KOPT-K1 (cell line): ENCODE data around the gene ZDHHC6.
"Not testable (repeated sequence)": the region's sequence is repeated elsewhere in the genome, so short reads cannot be mapped to it uniquely, and the experiment has no call there.

Source experiments
- H3K27ac ChIP-seq: fragments of 200-600 bp; sonication (generic); 2 replicates; pipeline ENCODE4 v1.5.1; 2016; ENCODE audit warnings: antibody characterized with exemption, mild to moderate bottlenecking, low read depth, low read length; ENCODE audit not compliant: poor library complexity, severe bottlenecking
- H3K36me3 ChIP-seq: fragments of 200-600 bp; sonication (generic); 2 replicates; pipeline ENCODE4 v1.5.1; 2017; ENCODE audit warnings: antibody characterized with exemption, mild to moderate bottlenecking, low read length, moderate library complexity; ENCODE audit not compliant: insufficient read depth
- H3K9me3 ChIP-seq: fragments of 200-600 bp; sonication (generic); 2 replicates; pipeline ENCODE4 v1.5.1; 2017; ENCODE audit warnings: antibody characterized with exemption, low read length, mild to moderate bottlenecking; ENCODE audit not compliant: insufficient read depth, poor library complexity, severe bottlenecking

ZDHHC6 gene

DNA sequence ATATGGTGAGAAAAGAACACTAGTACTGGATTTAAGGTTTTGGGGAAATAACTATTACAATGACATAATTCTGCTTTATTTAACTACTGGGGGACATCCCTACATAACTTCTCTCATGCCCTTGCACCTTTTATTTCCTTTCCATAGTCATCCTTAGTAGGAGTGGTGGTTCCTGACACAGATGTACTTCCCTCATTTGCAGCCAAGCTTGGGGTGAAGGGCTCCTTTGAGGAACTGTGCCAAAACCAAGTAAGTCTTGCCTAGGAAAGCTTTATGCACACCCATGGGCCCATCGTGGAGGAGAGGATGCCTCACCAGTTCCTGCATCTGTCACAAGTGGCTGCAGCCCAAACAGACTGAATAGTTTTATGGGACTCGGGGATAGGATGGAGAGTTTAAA, 20.6 kb downstream of the ZDHHC6 start:
- H3K27ac ChIP-seq, result no peak overlapping the region
- H3K36me3 ChIP-seq, result peaks cover 94% of the 10 kb centered on the region
- no peaks in the 10 kb centered on the region for H3K9me3 ChIP-seq

- peaks cover 87% of the 10 kb centered on the region for H3K36me3 ChIP-seq
- no peaks in the 10 kb centered on the region for H3K9me3 ChIP-seq
- H3K27ac ChIP-seq, result no peak overlapping the region
Measured at GRCh38 chr10:112424651-112425050, 22.1 kb downstream of the ZDHHC6 start.

- Histone ChIP-seq H3K27ac (no peak overlapping the region), H3K9me3 (no peaks in the 10 kb centered on the region), H3K36me3 (peaks cover 84% of the 10 kb centered on the region)
Measured at GRCh38 chr10:112421731-112422130, 25.0 kb downstream of the ZDHHC6 start.

GRCh38 chr10:112412696-112413095, 34.0 kb downstream of the ZDHHC6 start:
- H3K9me3 ChIP-seq, result no peaks in the 10 kb centered on the region
- no peak overlapping the region for H3K27ac ChIP-seq
- H3K36me3 ChIP-seq, result peaks cover 94% of the 10 kb centered on the region

GRCh38 chr10:112409755-112410154, 37.0 kb downstream of the ZDHHC6 start:
- Histone ChIP-seq H3K9me3 (no peaks in the 10 kb centered on the region), H3K27ac (no peak overlapping the region), H3K36me3 (peaks cover 95% of the 10 kb centered on the region)

DNA sequence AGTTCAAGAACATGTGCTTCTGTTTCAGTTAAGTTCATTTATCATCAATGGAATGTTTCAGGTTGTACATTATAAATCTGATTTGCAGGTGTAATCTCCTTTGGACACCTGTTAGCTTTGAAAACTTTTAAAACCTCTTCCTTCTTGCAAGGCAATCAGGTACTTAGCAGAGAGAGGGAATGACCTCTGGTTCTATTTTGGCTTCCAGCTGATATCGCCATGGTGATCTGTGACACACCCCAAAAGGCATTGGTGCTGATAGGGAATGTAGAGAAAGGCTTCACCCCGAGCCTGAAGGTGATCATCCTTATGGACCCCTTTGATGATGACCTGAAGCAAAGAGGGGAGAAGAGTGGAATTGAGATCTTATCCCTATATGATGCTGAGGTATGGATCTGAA, 37.4 kb downstream of the ZDHHC6 start:
- Histone ChIP-seq H3K27ac (no peak overlapping the region), H3K36me3 (peaks cover 95% of the 10 kb centered on the region), H3K9me3 (no peaks in the 10 kb centered on the region)

- H3K9me3 ChIP-seq, result no peaks in the 10 kb centered on the region
- no peak overlapping the region for H3K27ac ChIP-seq
- peaks cover 98% of the 10 kb centered on the region for H3K36me3 ChIP-seq
Measured at GRCh38 chr10:112407696-112408095, 39.0 kb downstream of the ZDHHC6 start.

- not testable (repeated sequence) for H3K27ac ChIP-seq
- H3K36me3 ChIP-seq, result peaks cover 98% of the 10 kb centered on the region
Measured at GRCh38 chr10:112406806-112407205, 39.9 kb downstream of the ZDHHC6 start.

DNA sequence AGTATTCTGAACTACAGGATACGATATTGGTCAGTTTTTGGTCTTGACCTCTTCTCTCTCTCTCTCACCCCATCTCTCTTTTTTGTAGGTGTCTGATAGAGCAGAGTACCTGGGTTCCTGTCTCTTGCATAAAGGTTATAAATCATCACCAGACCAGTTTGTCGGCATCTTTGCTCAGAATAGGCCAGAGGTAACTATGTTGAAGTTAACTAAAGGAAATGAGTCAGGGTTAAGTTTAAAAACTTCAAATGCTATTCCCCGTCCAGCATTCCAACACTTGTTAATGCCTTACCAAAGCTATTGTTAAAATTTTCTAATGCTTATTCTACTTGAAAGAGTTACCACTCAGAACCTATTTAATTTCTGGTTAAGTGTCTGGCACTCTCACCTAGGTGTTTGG, 42.1 kb downstream of the ZDHHC6 start:
- H3K27ac ChIP-seq, result no peak overlapping the region
- H3K9me3 ChIP-seq, result no peaks in the 10 kb centered on the region
- peaks cover 89% of the 10 kb centered on the region for H3K36me3 ChIP-seq

More at GRCh38 chr10:112406806-112407205, 39.9 kb downstream of the ZDHHC6 start:
- H3K9me3 ChIP-seq, result not testable (repeated sequence)

DNA sequence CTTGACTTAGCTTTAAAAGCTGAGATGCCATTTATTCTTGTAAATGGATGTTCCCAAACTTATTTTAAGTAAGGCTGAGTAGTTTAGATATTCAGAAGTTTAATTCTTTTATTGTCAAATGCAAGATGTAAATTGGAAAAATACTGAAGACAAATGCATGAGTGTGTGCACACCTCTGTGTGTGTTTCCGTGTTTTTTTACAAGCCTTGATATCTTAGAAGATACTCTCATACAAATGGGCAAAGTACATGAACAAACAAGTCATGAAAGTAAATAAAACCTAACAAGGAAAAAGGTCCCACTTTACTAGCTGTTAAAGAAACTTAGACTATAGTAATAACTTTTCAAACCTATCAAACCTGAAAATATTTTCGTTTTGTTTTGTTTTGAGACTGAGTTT, 43.8 kb downstream of the ZDHHC6 start:
- H3K36me3 ChIP-seq, result peaks cover 85% of the 10 kb centered on the region
- H3K27ac ChIP-seq, result no peak overlapping the region
- no peaks in the 10 kb centered on the region for H3K9me3 ChIP-seq

DNA sequence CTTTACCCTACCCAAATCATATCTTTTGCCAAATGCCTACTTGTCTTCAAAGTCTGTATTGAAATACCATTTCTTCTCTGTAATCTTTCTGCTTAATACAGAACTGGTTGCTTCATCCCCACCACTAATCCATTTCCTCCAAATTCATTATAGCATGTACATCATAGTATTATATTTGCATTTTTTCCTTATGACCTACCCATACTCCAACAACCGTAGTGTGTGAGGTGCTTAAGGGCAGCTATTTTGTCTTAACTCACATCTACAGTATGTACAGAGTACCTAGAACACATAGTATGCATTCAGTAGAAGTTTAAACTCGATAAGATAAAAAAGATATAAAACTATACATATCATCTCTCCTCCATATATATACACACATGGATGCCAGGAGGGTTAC, 49.1 kb downstream of the ZDHHC6 start:
- Histone ChIP-seq H3K27ac (no peak overlapping the region), H3K9me3 (no peaks in the 10 kb centered on the region), H3K36me3 (peaks cover 64% of the 10 kb centered on the region)

DNA sequence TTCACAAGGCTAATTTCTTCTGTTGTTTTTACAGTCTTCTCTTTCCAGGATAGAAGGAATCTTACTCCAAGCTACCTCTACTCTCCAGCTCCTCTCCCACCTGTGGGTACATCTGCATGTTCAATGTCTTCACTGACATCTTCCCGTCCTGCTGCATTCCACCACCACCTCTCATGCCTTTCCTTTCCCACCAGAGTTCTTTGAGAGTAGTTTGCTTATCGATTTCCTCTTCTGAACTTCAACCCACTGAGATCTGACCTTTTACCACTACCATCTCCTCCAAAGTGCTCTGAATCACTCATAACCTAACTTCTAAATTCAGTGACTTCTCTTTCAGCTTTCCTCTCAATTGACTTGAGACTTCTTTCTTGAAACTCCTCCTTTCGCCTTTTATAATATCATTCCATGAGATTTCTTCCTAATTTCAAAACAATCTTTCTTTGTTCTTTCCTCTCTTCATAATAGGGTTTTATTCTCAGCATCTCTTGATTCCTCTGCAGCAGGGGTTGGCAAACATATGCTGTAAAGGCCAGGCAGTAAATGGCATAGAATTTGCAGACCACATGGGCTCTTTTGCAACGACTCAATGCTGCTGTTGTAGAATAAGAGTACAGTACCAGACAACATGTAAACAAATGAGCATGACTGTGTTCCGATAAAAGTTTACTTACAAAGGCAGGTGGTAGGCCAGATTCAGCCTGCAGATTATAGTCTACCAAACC, 50.7 kb downstream of the ZDHHC6 start:
- no peaks in the 10 kb centered on the region for H3K9me3 ChIP-seq
- H3K27ac ChIP-seq, result no peak overlapping the region

DNA sequence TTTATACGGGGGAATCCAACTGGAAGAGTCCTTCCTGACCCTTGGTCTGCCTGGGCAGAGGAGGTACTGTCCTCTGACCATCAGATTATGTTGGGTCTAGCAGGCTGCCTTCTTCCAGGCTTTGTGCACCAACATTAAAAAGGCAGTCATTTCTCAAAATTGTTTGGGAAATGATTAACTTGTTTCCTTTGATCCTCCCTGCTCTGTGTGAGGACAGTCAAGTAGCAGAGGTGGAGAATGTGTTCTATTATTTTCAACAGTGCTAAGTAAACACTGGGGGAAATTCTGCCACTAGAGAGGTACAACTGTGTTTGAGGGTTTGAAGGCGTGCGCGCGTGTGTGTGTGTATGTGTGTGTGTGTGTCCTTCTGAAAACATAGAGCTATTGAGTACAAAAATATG, 52.2 kb downstream of the ZDHHC6 start:
- peaks cover 43% of the 10 kb centered on the region for H3K36me3 ChIP-seq
- no peak overlapping the region for H3K27ac ChIP-seq
- H3K9me3 ChIP-seq, result no peaks in the 10 kb centered on the region

More for the DNA sequence above, 50.7 kb downstream of the ZDHHC6 start:
- H3K36me3 ChIP-seq, result peaks cover 50% of the 10 kb centered on the region

- Histone ChIP-seq H3K27ac (no peak overlapping the region), H3K36me3 (peaks cover 36% of the 10 kb centered on the region), H3K9me3 (no peaks in the 10 kb centered on the region)
Measured at GRCh38 chr10:112393827-112394226, 52.9 kb downstream of the ZDHHC6 start.

- no peaks in the 10 kb centered on the region for H3K9me3 ChIP-seq
- H3K27ac ChIP-seq, result no peak overlapping the region
- H3K36me3 ChIP-seq, result peaks cover 31% of the 10 kb centered on the region
Measured at GRCh38 chr10:112393341-112393740, 53.4 kb downstream of the ZDHHC6 start.

DNA sequence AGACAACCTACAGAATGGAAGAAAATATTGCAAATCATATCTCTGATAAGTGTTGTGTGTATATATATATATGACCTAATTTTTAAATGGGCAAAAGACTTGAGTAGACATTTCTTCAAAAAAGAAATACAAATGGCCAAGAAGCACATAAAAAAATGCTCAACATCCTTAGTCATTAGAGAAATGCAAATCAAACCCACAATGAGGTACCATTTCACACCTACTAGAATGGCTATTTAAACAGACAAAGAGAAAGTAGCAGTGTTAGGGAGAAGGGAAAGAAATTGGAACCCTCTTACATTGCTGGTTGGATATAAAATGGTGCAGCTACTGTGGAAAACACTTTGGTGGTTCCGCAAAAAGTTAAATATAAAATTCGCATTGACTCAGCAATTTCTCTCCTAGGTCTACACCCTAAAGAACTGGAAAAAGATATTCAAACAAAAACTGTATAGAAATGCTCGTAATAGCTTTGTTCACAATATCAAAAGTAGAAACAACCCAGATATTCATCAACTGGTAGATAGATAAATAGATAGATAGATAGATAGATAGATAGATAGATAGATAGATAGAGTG, 56.5 kb downstream of the ZDHHC6 start:
- Histone ChIP-seq H3K27ac (no peak overlapping the region), H3K9me3 (no peaks in the 10 kb centered on the region), H3K36me3 (peaks cover 5% of the 10 kb centered on the region)
